ENCODE data around the gene SLC35G1.

The SLC35G1 gene

GRCh38 chr10:93852476-93853095 is 41.2 kb upstream of the SLC35G1 start:
- no peaks in the 10 kb centered on the region for H3K27me3 ChIP-seq (ENCODE audit: insufficient read depth, low read length, poor library complexity)
- no peak overlapping the region for H3K27ac ChIP-seq (ENCODE audit: low read depth, low read length)
- WGBS (ENCODE audit: extremely low coverage, insufficient coverage, low lambda C conversion rate): no CpG with 5 or more reads among the region's 4 CpGs

DNA sequence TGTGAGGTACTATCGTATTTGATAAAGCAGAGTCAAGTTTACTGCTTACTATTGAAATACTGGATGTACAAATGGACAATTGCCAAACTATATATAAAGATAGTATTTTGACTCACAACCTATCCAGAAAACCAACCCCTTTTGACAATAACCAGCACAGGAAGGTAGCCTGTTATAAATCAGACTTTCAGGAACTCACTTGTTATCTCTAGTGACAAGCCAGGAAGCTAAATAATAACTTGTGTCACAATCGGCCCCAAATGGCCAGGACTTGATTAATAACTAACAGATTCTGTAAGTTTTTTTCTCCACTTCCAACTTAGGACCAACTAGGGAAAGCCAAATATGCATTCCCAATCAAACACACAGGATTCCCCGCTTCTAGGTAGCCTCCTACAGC is 38.8 kb upstream of the SLC35G1 start:
- DNase-seq: no peak
- Histone ChIP-seq H3K4me1 (ENCODE audit: control insufficient read depth, low read depth, low read length) (no peaks in the 10 kb centered on the region), H3K56ac (ENCODE audit: low read length) (no peak overlapping the region), H3K18ac (ENCODE audit: low read length) (no peak overlapping the region), H3K4me3 (ENCODE audit: low read length) (no peak overlapping the region), H4K8ac (ENCODE audit: low read depth, low read length) (no peak overlapping the region), H3K9ac (ENCODE audit: low read length) (no peak overlapping the region), H3K79me1 (ENCODE audit: low read length) (no peaks in the 10 kb centered on the region), H4K5ac (ENCODE audit: low read length) (no peak overlapping the region), H2BK5ac (ENCODE audit: low read length) (no peak overlapping the region), H3K36me3 (ENCODE audit: control insufficient read depth, insufficient read depth, low read length) (no peaks in the 10 kb centered on the region), H3K27me3 (ENCODE audit: insufficient read depth, low read length, poor library complexity) (no peaks in the 10 kb centered on the region), H2BK120ac (ENCODE audit: low read depth, low read length) (no peak overlapping the region), H3K23ac (ENCODE audit: low read length) (no peak overlapping the region), H3K4ac (ENCODE audit: low read depth, low read length) (no peak overlapping the region), H2AK5ac (ENCODE audit: low read length) (no peak overlapping the region), H2BK15ac (replicated peaks; ENCODE audit: low read depth) (no peak overlapping the region), H3K27ac (ENCODE audit: low read depth, low read length) (no peak overlapping the region), H3K4me2 (ENCODE audit: low read length) (no peak overlapping the region), H3K79me2 (ENCODE audit: control insufficient read depth, insufficient read depth, low read length) (no peaks in the 10 kb centered on the region)
- WGBS (ENCODE audit: extremely low coverage, insufficient coverage, low lambda C conversion rate): no CpG with 5 or more reads among the region's 3 CpGs

More at GRCh38 chr10:93852476-93853095, 41.2 kb upstream of the SLC35G1 start:
- no peaks in the 10 kb centered on the region for H3K79me2 ChIP-seq (ENCODE audit: control insufficient read depth, insufficient read depth, low read length)
- H3K4me1 ChIP-seq (ENCODE audit: control insufficient read depth, low read depth, low read length): no peaks in the 10 kb centered on the region
- no peak for DNase-seq
- no peak overlapping the region for H2BK5ac ChIP-seq (ENCODE audit: low read length)
- H3K9ac ChIP-seq (ENCODE audit: low read length): no peak overlapping the region
- no peak overlapping the region for H4K5ac ChIP-seq (ENCODE audit: low read length)
- H2BK120ac ChIP-seq (ENCODE audit: low read depth, low read length): no peak overlapping the region
- H4K8ac ChIP-seq (ENCODE audit: low read depth, low read length): no peak overlapping the region
- H2BK15ac ChIP-seq (replicated peaks; ENCODE audit: low read depth): no peak overlapping the region
- no peak overlapping the region for H3K56ac ChIP-seq (ENCODE audit: low read length)
- H3K36me3 ChIP-seq (ENCODE audit: control insufficient read depth, insufficient read depth, low read length): no peaks in the 10 kb centered on the region
- no peak overlapping the region for H3K4me2 ChIP-seq (ENCODE audit: low read length)
- no peak overlapping the region for H3K23ac ChIP-seq (ENCODE audit: low read length)
- no peak overlapping the region for H3K4me3 ChIP-seq (ENCODE audit: low read length)
- no peak overlapping the region for H2AK5ac ChIP-seq (ENCODE audit: low read length)
- H3K79me1 ChIP-seq (ENCODE audit: low read length): no peaks in the 10 kb centered on the region
- no peak overlapping the region for H3K18ac ChIP-seq (ENCODE audit: low read length)
- H3K4ac ChIP-seq (ENCODE audit: low read depth, low read length): no peak overlapping the region

GRCh38 chr10:93856349-93857145 is 37.2 kb upstream of the SLC35G1 start:
- no peak overlapping the region for H2AK5ac ChIP-seq (ENCODE audit: low read length)
- no peak overlapping the region for H3K4ac ChIP-seq (ENCODE audit: low read depth, low read length)
- H2BK5ac ChIP-seq (ENCODE audit: low read length): no peak overlapping the region
- H2BK15ac ChIP-seq (replicated peaks; ENCODE audit: low read depth): no peak overlapping the region
- no peak overlapping the region for H2BK120ac ChIP-seq (ENCODE audit: low read depth, low read length)
- H3K18ac ChIP-seq (ENCODE audit: low read length): no peak overlapping the region
- H3K36me3 ChIP-seq (ENCODE audit: control insufficient read depth, insufficient read depth, low read length): no peaks in the 10 kb centered on the region
- WGBS (ENCODE audit: extremely low coverage, insufficient coverage, low lambda C conversion rate): no CpG with 5 or more reads among the region's 10 CpGs
- H3K27ac ChIP-seq (ENCODE audit: low read depth, low read length): no peak overlapping the region
- H3K56ac ChIP-seq (ENCODE audit: low read length): no peak overlapping the region
- no peak overlapping the region for H4K8ac ChIP-seq (ENCODE audit: low read depth, low read length)
- no peaks in the 10 kb centered on the region for H3K79me2 ChIP-seq (ENCODE audit: control insufficient read depth, insufficient read depth, low read length)
- no peak for DNase-seq
- no peaks in the 10 kb centered on the region for H3K4me1 ChIP-seq (ENCODE audit: control insufficient read depth, low read depth, low read length)
- H3K4me2 ChIP-seq (ENCODE audit: low read length): no peak overlapping the region
- no peak overlapping the region for H3K23ac ChIP-seq (ENCODE audit: low read length)
- H3K79me1 ChIP-seq (ENCODE audit: low read length): no peaks in the 10 kb centered on the region
- H3K9ac ChIP-seq (ENCODE audit: low read length): no peak overlapping the region
- H3K27me3 ChIP-seq (ENCODE audit: insufficient read depth, low read length, poor library complexity): no peaks in the 10 kb centered on the region
- no peak overlapping the region for H4K5ac ChIP-seq (ENCODE audit: low read length)
- H3K4me3 ChIP-seq (ENCODE audit: low read length): no peak overlapping the region

- H4K5ac ChIP-seq (ENCODE audit: low read length): no peak overlapping the region
- no peak overlapping the region for H3K4me3 ChIP-seq (ENCODE audit: low read length)
- H2BK120ac ChIP-seq (ENCODE audit: low read depth, low read length): no peak overlapping the region
- H3K4me1 ChIP-seq (ENCODE audit: control insufficient read depth, low read depth, low read length): no peaks in the 10 kb centered on the region
- no peak for DNase-seq
- H3K79me2 ChIP-seq (ENCODE audit: control insufficient read depth, insufficient read depth, low read length): no peaks in the 10 kb centered on the region
- H3K56ac ChIP-seq (ENCODE audit: low read length): no peak overlapping the region
- no peak overlapping the region for H2AK5ac ChIP-seq (ENCODE audit: low read length)
- H3K36me3 ChIP-seq (ENCODE audit: control insufficient read depth, insufficient read depth, low read length): no peaks in the 10 kb centered on the region
- H3K4me2 ChIP-seq (ENCODE audit: low read length): no peak overlapping the region
- H3K9ac ChIP-seq (ENCODE audit: low read length): no peak overlapping the region
- no peak overlapping the region for H3K4ac ChIP-seq (ENCODE audit: low read depth, low read length)
- no peak overlapping the region for H4K8ac ChIP-seq (ENCODE audit: low read depth, low read length)
- H3K18ac ChIP-seq (ENCODE audit: low read length): no peak overlapping the region
- H3K27me3 ChIP-seq (ENCODE audit: insufficient read depth, low read length, poor library complexity): no peaks in the 10 kb centered on the region
- no CpG with 5 or more reads among the region's 3 CpGs for WGBS (ENCODE audit: extremely low coverage, insufficient coverage, low lambda C conversion rate)
- no peaks in the 10 kb centered on the region for H3K79me1 ChIP-seq (ENCODE audit: low read length)
- no peak overlapping the region for H2BK5ac ChIP-seq (ENCODE audit: low read length)
- no peak overlapping the region for H3K27ac ChIP-seq (ENCODE audit: low read depth, low read length)
- no peak overlapping the region for H2BK15ac ChIP-seq (replicated peaks; ENCODE audit: low read depth)
- no peak overlapping the region for H3K23ac ChIP-seq (ENCODE audit: low read length)
Measured at GRCh38 chr10:93859049-93859655, 34.6 kb upstream of the SLC35G1 start.

DNA sequence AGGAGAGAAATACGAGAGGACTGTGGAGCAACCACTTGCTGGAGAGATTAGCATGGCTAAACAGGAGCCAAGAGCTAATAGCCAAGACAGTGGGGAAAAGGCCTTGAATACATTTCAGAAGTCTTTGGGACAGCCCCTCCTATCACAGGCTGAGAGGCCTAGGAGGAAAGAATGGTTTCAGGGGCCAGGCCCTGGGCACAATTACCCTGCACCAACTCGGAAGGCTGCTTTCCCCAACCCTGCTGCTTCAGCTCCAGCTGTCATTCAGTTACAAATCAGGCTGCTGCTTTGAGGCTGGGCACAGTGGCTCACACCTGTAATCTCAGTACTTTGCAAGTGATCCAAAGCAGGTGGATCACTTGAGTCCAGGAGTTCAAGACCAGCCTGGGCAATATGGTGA is 32.0 kb upstream of the SLC35G1 start:
- Histone ChIP-seq H3K4me2 (ENCODE audit: low read length) (no peak overlapping the region), H2AK5ac (ENCODE audit: low read length) (no peak overlapping the region), H2BK5ac (ENCODE audit: low read length) (no peak overlapping the region), H3K9ac (ENCODE audit: low read length) (no peak overlapping the region), H4K8ac (ENCODE audit: low read depth, low read length) (no peak overlapping the region), H3K4ac (ENCODE audit: low read depth, low read length) (no peak overlapping the region), H3K79me1 (ENCODE audit: low read length) (no peaks in the 10 kb centered on the region), H3K56ac (ENCODE audit: low read length) (no peak overlapping the region), H3K23ac (ENCODE audit: low read length) (no peak overlapping the region), H3K4me3 (ENCODE audit: low read length) (no peak overlapping the region), H3K36me3 (ENCODE audit: control insufficient read depth, insufficient read depth, low read length) (no peaks in the 10 kb centered on the region), H3K18ac (ENCODE audit: low read length) (no peak overlapping the region), H2BK15ac (replicated peaks; ENCODE audit: low read depth) (no peak overlapping the region), H3K27ac (ENCODE audit: low read depth, low read length) (no peak overlapping the region), H4K5ac (ENCODE audit: low read length) (no peak overlapping the region), H3K4me1 (ENCODE audit: control insufficient read depth, low read depth, low read length) (no peaks in the 10 kb centered on the region), H2BK120ac (ENCODE audit: low read depth, low read length) (no peak overlapping the region), H3K79me2 (ENCODE audit: control insufficient read depth, insufficient read depth, low read length) (no peaks in the 10 kb centered on the region), H3K27me3 (ENCODE audit: insufficient read depth, low read length, poor library complexity) (no peaks in the 10 kb centered on the region)
- DNase-seq: no peak
- no CpG with 5 or more reads among the region's 2 CpGs for WGBS (ENCODE audit: extremely low coverage, insufficient coverage, low lambda C conversion rate)
